Measurements from ENCODE around the gene PCDHB9. TPM values are rescaled to one million over a fixed set of nuclear protein-coding genes. Genes with fewer than 3 reads are reported as not detected.
"Not testable (repeated sequence)": the region's sequence is repeated elsewhere in the genome, so short reads cannot be mapped to it uniquely, and the experiment has no call there.

The PCDHB9 gene
- total and polyA plus RNA-seq, 3 donors from 2014 or later = 4.8 to 8.7 (median 5.7) TPM

DNA sequence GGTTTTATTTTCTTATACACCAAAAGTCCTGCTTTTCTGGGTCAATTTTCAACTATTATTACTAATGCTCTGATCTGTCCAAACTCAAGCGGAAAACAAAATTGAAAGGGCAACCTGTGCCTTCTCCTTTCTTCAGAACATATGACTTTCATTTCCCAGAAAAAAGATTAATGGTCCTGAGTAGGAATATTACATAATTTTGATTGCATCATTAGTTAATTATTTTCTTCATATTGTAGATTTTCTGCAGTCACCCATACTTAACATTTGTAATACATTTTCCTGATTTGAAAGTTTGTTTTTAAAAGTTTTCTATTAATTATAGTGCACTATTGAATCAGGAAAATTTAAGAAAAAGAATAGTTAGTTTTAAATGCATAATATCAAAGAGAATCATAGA lies 11.0 kb upstream of the PCDHB9 start:
- H3K4me1 ChIP-seq = no peaks in the 10 kb centered on the region
- DNase-seq = no peak
- H3K4me3 ChIP-seq = no peak overlapping the region
- no peaks in the 10 kb centered on the region for H3K27me3 ChIP-seq
- no peaks in the 10 kb centered on the region for H3K36me3 ChIP-seq (ENCODE audit: low read depth, missing control alignments)
- no peaks in the 10 kb centered on the region for H3K9me3 ChIP-seq
- no peak overlapping the region for H3K27ac ChIP-seq
- 57 to 63% methylated on average over 1 of the region's 1 CpG for WGBS, 2 donors
- intact Hi-C loops (cut with DNase I; ENCODE audit: low total_unique reads) = no loop called here
- TF ChIP-seq CTCF (IDR thresholded peaks at IDR 0.05) = no peak
- no peak for TF ChIP-seq POLR2A (IDR thresholded peaks at IDR 0.05)

GRCh38 chr5:141177577-141178191 lies 9.3 kb upstream of the PCDHB9 start, which contains the start of gene PCDHB8:
Gene PCDHB8, plus strand, starts transcription at chr5:141177790. Its CDS starts 245 bp downstream, at chr5:141178035.
- peak; percentile 78 for DNase-seq
- H3K9me3 ChIP-seq; H3K36me3 ChIP-seq (ENCODE audit: low read depth, missing control alignments); H3K27me3 ChIP-seq; H3K4me3 ChIP-seq; intact Hi-C loops (cut with DNase I; ENCODE audit: low total_unique reads); H3K4me1 ChIP-seq; H3K27ac ChIP-seq: not testable (repeated sequence)
- peak in 1 of 3 experiments; percentile 20 for TF ChIP-seq CTCF (IDR thresholded peaks at IDR 0.05)
- 19 to 26% methylated on average over 14 to 15 of the region's 18 CpGs for WGBS, 2 donors

DNA sequence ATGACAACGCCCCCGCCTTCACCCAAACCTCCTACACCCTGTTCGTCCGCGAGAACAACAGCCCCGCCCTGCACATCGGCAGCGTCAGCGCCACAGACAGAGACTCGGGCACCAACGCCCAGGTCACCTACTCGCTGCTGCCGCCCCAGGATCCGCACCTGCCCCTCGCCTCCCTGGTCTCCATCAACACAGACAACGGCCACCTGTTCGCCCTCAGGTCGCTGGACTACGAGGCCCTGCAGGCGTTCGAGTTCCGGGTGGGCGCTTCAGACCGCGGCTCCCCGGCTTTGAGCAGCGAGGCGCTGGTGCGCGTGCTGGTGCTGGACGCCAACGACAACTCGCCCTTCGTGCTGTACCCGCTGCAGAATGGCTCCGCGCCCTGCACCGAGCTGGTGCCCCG lies 7.6 kb upstream of the PCDHB9 start:
- H3K36me3 ChIP-seq (ENCODE audit: low read depth, missing control alignments); H3K9me3 ChIP-seq; H3K4me1 ChIP-seq; H3K4me3 ChIP-seq; DNase-seq; H3K27me3 ChIP-seq; intact Hi-C loops (cut with DNase I; ENCODE audit: low total_unique reads); H3K27ac ChIP-seq: not testable (repeated sequence)
- WGBS, 2 donors = 32 to 52% methylated on average over 28 to 37 of the region's 39 CpGs

DNA sequence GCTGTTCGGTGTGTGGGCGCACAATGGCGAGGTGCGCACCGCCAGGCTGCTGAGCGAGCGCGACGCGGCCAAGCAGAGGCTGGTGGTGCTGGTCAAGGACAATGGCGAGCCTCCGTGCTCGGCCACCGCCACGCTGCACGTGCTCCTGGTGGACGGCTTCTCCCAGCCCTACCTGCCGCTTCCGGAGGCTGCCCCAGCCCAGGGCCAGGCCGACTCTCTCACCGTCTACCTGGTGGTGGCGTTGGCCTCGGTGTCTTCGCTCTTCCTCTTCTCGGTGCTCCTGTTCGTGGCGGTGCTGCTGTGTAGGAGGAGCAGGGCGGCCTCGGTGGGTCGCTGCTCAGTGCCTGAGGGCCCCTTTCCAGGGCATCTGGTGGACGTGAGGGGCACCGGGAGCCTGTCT lies 7.1 kb upstream of the PCDHB9 start:
- WGBS, 2 donors = 20 to 34% methylated on average over 15 to 22 of the region's 32 CpGs
- intact Hi-C loops (cut with DNase I; ENCODE audit: low total_unique reads); H3K4me1 ChIP-seq; DNase-seq; H3K9me3 ChIP-seq; H3K36me3 ChIP-seq (ENCODE audit: low read depth, missing control alignments); H3K27me3 ChIP-seq; H3K27ac ChIP-seq; H3K4me3 ChIP-seq: not testable (repeated sequence)

DNA sequence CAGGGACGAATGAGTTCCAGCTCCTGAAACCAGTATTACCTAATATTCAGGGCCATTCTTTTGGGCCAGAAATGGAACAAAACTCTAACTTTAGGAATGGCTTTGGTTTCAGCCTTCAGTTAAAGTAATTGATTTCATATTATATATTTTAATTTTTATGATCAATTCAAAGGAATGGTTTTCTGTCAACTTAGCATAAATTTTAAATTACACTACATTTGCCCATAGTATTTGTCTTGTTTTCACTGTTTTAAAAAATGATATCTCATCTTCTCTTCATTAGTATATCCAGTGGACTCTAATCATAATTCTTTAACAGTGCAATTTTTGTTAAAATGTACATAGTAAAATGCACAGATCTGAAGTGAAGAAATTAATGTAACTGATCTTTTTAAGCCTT lies 6.6 kb upstream of the PCDHB9 start:
- H3K4me1 ChIP-seq = no peaks in the 10 kb centered on the region
- H3K36me3 ChIP-seq (ENCODE audit: low read depth, missing control alignments) = no peaks in the 10 kb centered on the region
- WGBS, 2 donors = 37 to 69% methylated on average over 1 of the region's 1 CpG
- H3K4me3 ChIP-seq = no peak overlapping the region
- TF ChIP-seq POLR2A (IDR thresholded peaks at IDR 0.05) (no peak), CTCF (IDR thresholded peaks at IDR 0.05) (no peak)
- no peaks in the 10 kb centered on the region for H3K27me3 ChIP-seq
- intact Hi-C loops (cut with DNase I; ENCODE audit: low total_unique reads) = no loop called here
- no peaks in the 10 kb centered on the region for H3K9me3 ChIP-seq
- no peak overlapping the region for H3K27ac ChIP-seq
- no peak for DNase-seq

- 11 to 13% methylated on average over 13 of the region's 13 CpGs for WGBS, 2 donors
- no peaks in the 10 kb centered on the region for H3K36me3 ChIP-seq (ENCODE audit: low read depth, missing control alignments)
- peak within 1 kb of the TSS; percentile 16 to 45 for H3K4me3 ChIP-seq
- no peaks in the 10 kb centered on the region for H3K9me3 ChIP-seq
- DNase-seq = peak; percentile 84
- no peaks in the 10 kb centered on the region for H3K4me1 ChIP-seq
- intact Hi-C loops (cut with DNase I; ENCODE audit: low total_unique reads) = no loop called here
- H3K27me3 ChIP-seq = no peaks in the 10 kb centered on the region
- H3K27ac ChIP-seq = no peak within 1 kb of the TSS
- TF ChIP-seq CTCF (IDR thresholded peaks at IDR 0.05) (peak; percentile 40 to 49 (median 46)), POLR2A (IDR thresholded peaks at IDR 0.05) (no peak)
These were observed 4.7 kb upstream of the PCDHB9 start, which contains the start of gene PCDHB16 for GRCh38 chr5:141182248-141182647. Gene PCDHB16, plus strand, starts transcription at chr5:141182387. Its CDS starts 173 bp downstream, at chr5:141182560.

DNA sequence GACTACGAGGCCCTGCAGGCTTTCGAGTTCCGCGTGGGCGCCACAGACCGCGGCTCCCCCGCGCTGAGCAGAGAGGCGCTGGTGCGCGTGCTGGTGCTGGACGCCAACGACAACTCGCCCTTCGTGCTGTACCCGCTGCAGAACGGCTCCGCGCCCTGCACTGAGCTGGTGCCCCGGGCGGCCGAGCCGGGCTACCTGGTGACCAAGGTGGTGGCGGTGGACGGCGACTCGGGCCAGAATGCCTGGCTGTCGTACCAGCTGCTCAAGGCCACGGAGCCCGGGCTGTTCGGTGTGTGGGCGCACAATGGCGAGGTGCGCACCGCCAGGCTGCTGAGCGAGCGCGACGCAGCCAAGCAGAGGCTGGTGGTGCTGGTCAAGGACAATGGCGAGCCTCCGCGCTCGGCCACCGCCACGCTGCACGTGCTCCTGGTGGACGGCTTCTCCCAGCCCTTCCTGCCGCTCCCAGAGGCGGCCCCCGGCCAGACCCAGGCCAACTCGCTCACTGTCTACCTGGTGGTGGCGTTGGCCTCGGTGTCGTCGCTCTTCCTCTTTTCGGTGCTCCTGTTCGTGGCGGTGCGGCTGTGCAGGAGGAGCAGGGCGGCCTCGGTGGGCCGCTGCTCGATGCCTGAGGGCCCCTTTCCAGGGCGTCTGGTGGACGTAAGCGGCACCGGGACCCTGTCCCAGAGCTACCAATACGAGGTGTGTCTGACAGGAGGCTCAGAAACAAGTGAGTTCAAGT lies 2.7 kb upstream of the PCDHB9 start:
- H3K4me1 ChIP-seq; intact Hi-C loops (cut with DNase I; ENCODE audit: low total_unique reads); H3K36me3 ChIP-seq (ENCODE audit: low read depth, missing control alignments); H3K27ac ChIP-seq; H3K27me3 ChIP-seq; H3K4me3 ChIP-seq; DNase-seq; H3K9me3 ChIP-seq: not testable (repeated sequence)
- 28 to 35% methylated on average over 11 to 24 of the region's 69 CpGs for WGBS, 2 donors

DNA sequence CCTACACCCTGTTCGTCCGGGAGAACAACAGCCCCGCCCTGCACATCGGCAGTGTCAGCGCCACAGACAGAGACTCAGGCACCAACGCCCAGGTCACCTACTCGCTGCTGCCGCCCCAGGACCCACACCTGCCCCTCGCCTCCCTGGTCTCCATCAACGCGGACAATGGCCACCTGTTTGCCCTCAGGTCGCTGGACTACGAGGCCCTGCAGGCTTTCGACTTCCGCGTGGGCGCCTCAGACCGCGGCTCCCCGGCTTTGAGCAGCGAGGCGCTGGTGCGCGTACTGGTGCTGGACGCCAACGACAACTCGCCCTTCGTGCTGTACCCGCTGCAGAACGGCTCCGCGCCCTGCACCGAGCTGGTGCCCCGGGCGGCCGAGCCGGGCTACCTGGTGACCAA lies 1.7 kb downstream of the PCDHB9 start:
- H3K4me3 ChIP-seq; H3K27me3 ChIP-seq; H3K36me3 ChIP-seq (ENCODE audit: low read depth, missing control alignments); DNase-seq; intact Hi-C loops (cut with DNase I; ENCODE audit: low total_unique reads); H3K27ac ChIP-seq; H3K4me1 ChIP-seq; H3K9me3 ChIP-seq: not testable (repeated sequence)
- WGBS, 2 donors = 21% methylated on average over 26 of the region's 37 CpGs; no CpG with 5 or more reads in 1 of the 2 donors

Measured in testis (tissue), 3 donors.